Midbrain (tissue), 1 donor: Measurements from ENCODE around the gene SMAD9.

Experiments
- DNase-seq: peaks from one replicate; lab custom pipeline; 2025; lab: John Stamatoyannopoulos, UW

SMAD9 gene

DNA sequence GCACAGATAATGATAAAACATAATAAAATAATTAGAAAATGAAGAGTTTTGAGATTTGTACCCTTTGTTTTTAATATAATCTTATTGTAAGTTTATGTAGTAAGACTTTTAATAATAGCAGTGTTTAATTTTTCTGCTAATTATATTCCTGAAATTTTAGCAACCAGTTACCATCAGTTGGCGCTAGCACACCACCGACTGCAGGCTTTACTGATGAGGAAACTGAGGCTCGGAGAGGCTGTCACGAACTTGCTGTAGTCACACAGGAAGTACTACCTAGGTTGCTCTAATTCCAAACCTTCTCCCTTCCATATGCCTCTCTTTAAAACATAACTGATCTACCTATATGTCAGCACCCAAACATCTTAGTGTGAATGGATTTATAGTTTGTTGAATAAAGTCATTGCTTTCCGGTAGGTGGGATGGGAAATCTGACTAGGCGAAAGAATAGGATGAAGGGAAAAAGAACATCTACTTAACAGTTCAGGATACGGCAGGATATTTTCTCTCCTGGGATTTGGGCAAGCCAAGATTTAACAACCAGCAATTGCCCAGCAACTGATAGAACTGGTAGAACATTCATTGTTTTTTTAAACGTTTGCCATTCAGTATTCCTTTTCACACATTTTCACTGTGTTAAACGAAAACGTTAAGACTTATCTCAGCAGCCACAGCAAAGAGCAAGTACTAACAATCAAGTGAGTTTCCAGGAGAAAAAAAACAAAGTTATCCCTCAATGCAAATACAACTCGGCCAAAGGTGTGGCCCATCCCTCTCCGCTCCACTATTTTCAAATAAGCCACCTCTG is 101.8 kb downstream of the SMAD9 start:
- no peak for DNase-seq

DNA sequence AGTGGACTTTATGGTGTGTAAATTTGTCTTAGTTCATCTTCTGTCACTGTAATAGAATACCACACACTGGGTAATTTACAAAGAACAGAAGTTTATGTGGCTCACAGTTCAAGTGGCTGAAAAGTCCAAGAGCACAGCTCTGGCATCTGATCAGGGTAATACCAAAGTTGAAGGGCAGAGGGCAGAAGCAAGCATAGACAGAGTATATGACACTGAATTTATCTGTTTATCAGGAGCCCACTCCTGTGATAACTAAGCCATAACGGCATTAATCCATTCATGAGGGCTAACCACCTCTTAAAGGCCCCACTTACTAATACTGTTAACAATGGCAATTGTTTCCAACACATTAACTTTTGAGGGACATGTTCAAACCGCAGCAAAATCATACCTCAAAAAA is 105.0 kb downstream of the SMAD9 start:
- DNase-seq: no peak

DNA sequence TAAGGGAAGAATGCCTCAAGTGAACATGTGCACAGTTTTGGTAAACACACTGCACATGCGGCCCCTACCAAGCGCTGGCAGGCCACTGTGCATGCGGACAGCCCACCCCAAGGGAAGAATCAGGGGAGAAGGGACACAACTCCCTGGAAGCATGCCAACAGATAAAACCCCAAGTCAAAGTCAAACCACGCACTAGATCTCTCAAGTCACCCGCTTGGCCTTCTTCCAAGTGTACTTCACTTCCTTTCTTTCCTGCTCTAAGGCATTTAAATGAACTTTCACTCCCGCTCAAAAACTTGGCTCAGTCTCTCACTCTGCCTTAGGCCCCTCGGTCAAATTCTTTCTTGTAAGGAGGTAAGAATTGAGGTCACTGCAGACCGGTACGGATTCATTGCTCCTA is 105.6 kb downstream of the SMAD9 start:
- no peak for DNase-seq

DNA sequence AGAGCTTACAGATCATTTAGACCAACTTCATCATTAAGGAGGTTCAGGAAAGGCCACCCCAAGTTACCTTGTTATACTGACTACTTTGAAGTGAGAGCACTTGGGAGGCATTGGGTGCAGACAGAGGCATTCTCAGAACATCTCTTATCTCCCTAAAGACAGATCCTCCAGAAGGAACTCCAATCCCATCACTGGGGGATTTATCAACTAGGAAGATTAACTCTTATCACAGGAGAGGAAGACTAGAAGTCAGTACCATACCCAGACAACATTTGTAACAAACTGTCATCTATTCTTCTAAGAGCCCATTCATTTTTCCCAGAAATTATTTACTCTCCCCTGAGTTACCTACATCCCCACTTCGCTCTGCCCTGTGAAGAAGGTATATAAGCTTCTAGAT is 106.8 kb downstream of the SMAD9 start:
- DNase-seq: no peak

DNA sequence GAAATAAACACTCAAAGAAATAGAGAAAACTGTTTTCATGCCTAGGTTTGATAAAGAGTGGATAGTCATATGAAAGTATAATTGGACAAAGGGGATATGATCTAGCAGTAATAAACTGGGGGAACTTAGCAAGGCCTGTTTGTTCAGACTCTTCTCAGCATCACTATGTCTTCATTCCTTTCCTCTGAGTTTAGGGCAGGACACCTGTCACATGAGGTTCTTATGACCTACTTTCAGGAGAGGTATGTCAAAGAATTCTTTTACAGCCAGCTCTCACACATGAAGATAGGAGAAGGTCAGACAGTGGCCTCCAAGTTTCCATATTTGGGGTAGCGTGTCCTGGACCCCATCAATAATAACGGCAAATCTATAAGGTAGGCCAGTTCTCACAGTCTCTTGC is 112.4 kb downstream of the SMAD9 start:
- no peak for DNase-seq

DNA sequence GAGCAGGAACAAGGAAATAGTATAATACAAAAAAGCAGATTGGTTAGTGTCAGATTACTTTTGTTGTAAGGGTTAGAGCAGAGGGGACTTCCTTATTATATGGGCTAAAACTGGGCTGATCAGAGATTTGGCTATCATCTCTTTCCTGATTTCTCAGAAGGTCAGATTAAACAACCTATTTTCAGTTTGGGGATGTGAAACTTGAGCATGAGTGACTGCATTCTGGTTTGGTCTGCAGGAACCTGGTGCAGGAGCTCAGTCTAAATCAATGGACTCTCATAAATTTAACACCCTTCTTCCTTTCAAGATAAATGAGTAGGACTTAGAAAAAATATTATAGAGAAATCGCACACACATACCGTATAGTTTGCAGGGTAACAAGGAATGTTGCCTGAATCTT is 113.9 kb downstream of the SMAD9 start:
- no peak for DNase-seq

DNA sequence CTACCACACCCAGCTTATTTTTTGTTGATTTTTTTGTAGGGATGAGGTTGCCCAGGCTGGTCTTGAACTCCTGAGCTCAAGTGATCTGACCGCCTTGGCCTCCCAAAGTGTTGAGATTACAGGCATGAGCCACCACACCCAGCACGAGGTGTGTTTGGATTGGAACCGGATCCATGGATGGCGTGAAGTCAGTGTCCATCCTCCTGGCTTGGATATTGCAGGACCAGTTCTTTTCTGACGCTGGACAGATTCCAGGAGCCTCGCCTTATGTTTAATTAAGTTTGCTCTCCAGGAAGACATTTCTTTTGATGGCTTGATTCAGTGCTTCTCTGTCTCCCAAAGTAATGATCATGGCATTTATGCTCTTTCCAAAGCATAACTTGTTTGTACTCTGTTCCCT is 115.5 kb downstream of the SMAD9 start:
- no peak for DNase-seq

DNA sequence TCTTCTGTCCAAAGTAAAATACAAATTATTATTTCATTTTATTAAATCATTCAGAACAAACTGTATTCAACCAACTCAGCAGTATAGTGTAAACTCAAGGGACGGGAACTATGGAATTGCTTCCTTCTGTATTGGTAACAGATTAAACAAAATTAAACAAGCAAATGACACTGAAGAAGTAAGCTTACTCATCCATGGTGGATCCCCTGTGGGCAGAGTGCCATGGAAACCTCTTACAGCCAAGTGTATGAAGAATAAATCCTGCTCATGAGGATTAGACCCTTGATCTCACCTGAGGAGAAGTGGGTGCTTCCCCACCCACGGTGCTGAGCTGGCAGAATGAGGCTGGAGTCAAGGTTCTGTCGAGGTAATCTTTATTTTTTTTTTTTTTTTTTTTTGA is 119.0 kb downstream of the SMAD9 start:
- no peak for DNase-seq

DNA sequence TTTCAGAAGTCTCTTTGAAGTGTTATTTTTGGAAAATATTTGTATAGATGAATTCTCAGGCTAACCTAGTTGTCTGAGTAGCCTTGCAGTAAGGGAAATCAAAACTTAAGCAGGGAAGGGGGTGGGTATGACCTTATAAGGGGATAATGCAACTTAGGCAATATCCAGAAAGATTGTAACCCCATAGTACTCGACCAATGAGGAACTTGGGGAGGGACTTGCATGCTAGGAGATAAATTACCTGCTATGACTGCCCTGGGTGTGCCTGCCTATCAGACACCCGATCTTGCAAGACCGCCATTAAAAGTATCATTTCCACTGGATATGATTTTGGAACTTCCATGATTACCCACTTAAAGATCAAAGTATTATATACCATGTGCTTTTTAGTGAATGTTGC is 124.0 kb downstream of the SMAD9 start:
- no peak for DNase-seq

DNA sequence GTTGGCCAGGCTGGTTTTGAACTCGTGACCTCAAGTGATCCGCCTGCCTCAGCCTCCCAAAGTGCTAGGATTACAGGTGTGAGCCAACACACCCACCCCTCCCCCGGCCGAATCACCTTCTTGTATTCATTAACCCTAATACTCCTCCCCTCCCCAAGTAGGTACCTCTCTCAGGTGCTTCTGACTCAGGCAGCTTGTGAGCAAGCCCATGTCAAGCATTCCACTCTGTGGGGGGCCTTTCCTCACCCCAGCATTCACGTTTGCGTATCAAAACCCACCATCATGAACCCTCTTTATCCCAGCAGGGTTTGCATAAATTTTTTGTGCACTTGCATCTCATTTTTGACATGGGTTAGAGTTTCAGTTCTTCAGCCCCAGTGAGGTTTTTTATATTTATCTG is 124.6 kb downstream of the SMAD9 start:
- DNase-seq: no peak
